Liver (tissue), 3 donors: ENCODE measurements around the gene BAG3.

Experiments used
- EGR1 ChIP-seq, 2 donors: IDR thresholded peaks; 2 replicates each; pipeline ENCODE4 v1.6.1; 2016 to 2018; ENCODE audit warnings: antibody characterized with exemption in 2 of 2, low read depth in 2 of 2
- FOXA1 ChIP-seq: IDR thresholded peaks from 2 replicates; pipeline ENCODE4 v1.6.1; 2016; ENCODE audit warnings: antibody characterized with exemption
- HNF4A ChIP-seq, 2 donors: conservative IDR thresholded peaks; 2 replicates each; pipeline ENCODE4 v1.6.1; 2016; ENCODE audit warnings: antibody characterized with exemption in 2 of 2, mild to moderate bottlenecking in 2 of 2
- TF ChIP-seq, protein P1 (sequence below): fragments of 150-350 bp; IDR thresholded peaks from 2 replicates; pipeline ENCODE4 v1.5.1; 2017; ENCODE audit warnings: improper control_type of control experiment, low read depth, low read length; ENCODE audit not compliant: missing input control
- TF ChIP-seq, protein P2 (sequence below): IDR thresholded peaks from 2 replicates; pipeline ENCODE4 v1.6.1; 2016; ENCODE audit warnings: antibody characterized with exemption
- donor health status: healthy.
- donor health status: healthy.

DNA sequence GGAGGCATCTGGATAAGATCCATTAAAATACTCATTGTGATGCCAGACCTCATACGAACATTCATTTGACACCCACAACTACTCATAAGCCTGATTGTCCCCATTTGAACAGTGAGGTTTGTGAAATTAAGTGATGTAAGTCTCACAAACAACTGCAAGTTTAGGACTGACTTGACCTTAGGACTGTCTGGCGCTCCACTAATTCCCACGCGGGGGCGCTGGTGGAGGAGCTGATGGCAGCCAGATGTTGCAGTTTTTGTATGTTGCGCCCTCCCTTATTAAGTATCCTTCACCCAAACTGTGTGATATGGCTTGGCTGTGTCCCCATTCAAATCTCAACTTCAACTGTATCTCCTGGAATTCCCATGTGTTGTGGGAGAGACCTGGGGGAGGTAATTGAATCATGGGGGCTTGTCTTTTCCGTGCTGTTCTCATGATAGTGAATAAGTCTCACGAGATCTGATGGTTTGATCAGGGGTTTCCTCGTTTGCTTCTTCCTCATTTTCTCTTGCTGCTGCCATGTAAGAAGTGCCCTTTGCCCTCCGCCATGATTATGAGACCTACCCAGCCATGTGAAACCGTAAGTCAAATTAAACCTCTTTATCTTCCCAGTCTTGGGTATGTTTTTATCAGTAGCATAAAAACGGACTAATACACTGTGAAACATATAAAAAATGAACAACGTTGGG lies 34.2 kb upstream of the BAG3 start:
- TF ChIP-seq EGR1 (IDR thresholded peaks at IDR 0.05; ENCODE audit: low read depth in 2 of 2): no peak
- TF ChIP-seq, protein P1, sequence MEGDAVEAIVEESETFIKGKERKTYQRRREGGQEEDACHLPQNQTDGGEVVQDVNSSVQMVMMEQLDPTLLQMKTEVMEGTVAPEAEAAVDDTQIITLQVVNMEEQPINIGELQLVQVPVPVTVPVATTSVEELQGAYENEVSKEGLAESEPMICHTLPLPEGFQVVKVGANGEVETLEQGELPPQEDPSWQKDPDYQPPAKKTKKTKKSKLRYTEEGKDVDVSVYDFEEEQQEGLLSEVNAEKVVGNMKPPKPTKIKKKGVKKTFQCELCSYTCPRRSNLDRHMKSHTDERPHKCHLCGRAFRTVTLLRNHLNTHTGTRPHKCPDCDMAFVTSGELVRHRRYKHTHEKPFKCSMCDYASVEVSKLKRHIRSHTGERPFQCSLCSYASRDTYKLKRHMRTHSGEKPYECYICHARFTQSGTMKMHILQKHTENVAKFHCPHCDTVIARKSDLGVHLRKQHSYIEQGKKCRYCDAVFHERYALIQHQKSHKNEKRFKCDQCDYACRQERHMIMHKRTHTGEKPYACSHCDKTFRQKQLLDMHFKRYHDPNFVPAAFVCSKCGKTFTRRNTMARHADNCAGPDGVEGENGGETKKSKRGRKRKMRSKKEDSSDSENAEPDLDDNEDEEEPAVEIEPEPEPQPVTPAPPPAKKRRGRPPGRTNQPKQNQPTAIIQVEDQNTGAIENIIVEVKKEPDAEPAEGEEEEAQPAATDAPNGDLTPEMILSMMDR: no peak
- TF ChIP-seq, protein P2, sequence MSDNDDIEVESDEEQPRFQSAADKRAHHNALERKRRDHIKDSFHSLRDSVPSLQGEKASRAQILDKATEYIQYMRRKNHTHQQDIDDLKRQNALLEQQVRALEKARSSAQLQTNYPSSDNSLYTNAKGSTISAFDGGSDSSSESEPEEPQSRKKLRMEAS: no peak
- no peak for TF ChIP-seq FOXA1
- TF ChIP-seq HNF4A (conservative IDR thresholded peaks at IDR 0.05): peak in 1 of 2 donors; percentile 18
